Neural progenitor cell (in vitro differentiated cells): ENCODE data around the gene FAM53B.

Experiments used
- CTCF ChIP-seq: fragments of 200-600 bp; sonication (generic); IDR thresholded peaks from 2 replicates; pipeline ENCODE4 v1.5.1; 2017; ENCODE audit warnings: antibody characterized with exemption, mild to moderate bottlenecking
- EZH2 ChIP-seq: fragments of 200-600 bp; sonication (generic); IDR thresholded peaks from 2 replicates; pipeline ENCODE4 v1.6.1; 2017; ENCODE audit warnings: antibody characterized with exemption, mild to moderate bottlenecking, moderate library complexity
- EZH2phosphoT487 ChIP-seq: fragments of 200-600 bp; sonication (generic); IDR thresholded peaks from 2 replicates; pipeline ENCODE4 v1.6.1; 2017; ENCODE audit warnings: antibody characterized with exemption

DNA sequence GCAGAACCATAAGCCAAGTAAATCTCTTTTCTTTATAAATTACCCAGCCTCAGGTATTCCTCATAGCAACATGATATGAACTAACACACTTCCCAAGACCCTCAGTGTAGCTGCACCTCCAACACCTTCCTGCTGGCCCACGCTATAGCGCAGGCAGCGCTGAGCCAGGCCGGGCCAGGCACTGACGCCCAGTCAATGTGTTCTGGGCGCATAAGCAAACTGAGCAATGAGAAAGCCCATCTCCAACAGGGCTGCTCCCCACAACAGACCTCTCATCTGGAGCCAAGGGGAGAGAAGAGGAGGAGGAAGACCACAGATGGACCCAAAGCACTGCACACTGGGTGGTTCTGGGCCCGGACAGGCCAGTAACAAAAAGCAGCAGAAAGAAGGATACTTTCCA, 40.8 kb downstream of the FAM53B start:
- TF ChIP-seq CTCF (no peak), EZH2phosphoT487 (no peak), EZH2 (no peak)
